GM19099 (cell line): ENCODE data around the gene RBP3.

Experiments used
- POLR2A ChIP-seq: IDR thresholded peaks from 3 replicates; pipeline ENCODE4 v1.6.1; 2011; ENCODE audit warnings: low read depth; ENCODE audit not compliant: insufficient read length; ENCODE audit errors: extremely low read depth

Gene RBP3

DNA sequence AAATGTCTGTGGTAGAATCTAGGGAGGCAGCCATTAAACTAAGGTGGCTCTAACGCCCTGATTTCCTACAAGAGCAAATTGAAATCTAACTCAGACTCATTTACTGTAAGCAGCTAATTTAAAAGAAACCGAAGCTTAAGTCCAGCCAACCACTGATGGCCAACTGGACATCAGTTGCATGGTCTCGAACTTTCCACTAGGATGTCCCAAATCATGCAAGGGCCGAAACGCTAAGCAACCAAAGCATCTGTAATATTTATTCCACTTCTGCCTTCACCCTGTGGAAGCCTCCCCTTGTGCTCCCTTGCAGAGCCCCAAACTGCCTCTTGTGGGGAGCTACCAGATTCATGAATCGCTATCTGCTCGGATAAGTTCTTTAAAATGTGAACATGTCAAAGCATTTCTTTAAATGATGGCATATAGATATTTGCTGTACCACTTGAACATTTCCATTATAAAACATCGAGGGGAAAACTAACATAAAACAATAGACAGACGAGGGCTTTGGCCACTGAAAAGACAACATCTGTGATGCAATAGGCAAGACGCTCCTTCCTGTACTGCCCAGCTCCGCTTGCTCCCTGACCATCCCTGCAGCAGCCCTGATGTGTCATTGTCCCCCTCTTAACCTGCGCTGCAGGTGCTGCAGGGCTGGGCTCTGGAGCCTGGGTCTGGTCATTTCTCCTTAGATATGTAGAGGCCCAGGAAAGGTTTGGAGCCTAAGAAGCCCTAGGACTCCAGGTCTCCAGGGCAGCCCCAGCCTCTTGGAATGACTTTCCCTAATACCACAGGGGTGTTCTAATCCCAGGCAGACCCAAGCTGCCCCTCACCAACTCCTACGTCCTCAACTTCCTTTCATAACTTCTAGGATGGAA is 2.9 kb upstream of the RBP3 start:
- TF ChIP-seq POLR2A = no peak

DNA sequence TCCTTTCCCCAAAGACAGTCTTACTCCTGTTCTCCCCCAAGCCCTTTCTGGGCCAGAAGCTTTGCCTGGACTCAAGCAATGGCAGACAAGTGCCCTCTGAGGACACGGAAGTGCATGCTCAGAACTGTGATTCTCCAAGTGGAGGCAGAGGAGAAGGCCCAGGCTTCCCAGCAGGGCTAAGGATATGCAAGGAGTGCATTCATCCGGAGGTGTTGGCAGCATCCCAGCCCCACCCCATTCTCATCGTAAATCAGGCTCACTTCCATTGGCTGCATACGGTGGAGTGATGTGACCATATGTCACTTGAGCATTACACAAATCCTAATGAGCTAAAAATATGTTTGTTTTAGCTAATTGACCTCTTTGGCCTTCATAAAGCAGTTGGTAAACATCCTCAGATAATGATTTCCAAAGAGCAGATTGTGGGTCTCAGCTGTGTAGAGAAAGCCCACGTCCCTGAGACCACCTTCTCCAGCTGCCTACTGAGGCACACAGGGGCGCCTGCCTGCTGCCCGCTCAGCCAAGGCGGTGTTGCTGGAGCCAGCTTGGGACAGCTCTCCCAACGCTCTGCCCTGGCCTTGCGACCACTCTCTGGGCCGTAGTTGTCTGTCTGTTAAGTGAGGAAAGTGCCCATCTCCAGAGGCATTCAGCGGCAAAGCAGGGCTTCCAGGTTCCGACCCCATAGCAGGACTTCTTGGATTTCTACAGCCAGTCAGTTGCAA is 1.4 kb upstream of the RBP3 start:
- no peak for TF ChIP-seq POLR2A

DNA sequence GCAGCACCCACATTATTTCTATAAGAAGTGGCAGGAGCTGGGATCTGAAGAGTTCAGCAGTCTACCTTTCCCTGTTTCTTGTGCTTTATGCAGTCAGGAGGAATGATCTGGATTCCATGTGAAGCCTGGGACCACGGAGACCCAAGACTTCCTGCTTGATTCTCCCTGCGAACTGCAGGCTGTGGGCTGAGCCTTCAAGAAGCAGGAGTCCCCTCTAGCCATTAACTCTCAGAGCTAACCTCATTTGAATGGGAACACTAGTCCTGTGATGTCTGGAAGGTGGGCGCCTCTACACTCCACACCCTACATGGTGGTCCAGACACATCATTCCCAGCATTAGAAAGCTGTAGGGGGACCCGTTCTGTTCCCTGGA is 874 bp upstream of the RBP3 start:
- no peak for TF ChIP-seq POLR2A

DNA sequence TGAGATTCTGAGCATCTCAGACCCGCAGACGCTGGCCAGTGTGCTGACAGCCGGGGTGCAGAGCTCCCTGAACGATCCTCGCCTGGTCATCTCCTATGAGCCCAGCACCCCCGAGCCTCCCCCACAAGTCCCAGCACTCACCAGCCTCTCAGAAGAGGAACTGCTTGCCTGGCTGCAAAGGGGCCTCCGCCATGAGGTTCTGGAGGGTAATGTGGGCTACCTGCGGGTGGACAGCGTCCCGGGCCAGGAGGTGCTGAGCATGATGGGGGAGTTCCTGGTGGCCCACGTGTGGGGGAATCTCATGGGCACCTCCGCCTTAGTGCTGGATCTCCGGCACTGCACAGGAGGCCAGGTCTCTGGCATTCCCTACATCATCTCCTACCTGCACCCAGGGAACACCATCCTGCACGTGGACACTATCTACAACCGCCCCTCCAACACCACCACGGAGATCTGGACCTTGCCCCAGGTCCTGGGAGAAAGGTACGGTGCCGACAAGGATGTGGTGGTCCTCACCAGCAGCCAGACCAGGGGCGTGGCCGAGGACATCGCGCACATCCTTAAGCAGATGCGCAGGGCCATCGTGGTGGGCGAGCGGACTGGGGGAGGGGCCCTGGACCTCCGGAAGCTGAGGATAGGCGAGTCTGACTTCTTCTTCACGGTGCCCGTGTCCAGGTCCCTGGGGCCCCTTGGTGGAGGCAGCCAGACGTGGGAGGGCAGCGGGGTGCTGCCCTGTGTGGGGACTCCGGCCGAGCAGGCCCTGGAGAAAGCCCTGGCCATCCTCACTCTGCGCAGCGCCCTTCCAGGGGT is 703 bp downstream of the RBP3 start:
- no peak for TF ChIP-seq POLR2A

DNA sequence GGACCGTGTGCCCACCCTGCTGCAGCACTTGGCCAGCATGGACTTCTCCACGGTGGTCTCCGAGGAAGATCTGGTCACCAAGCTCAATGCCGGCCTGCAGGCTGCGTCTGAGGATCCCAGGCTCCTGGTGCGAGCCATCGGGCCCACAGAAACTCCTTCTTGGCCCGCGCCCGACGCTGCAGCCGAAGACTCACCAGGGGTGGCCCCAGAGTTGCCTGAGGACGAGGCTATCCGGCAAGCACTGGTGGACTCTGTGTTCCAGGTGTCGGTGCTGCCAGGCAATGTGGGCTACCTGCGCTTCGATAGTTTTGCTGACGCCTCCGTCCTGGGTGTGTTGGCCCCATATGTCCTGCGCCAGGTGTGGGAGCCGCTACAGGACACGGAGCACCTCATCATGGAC is 1.4 kb downstream of the RBP3 start:
- no peak for TF ChIP-seq POLR2A

DNA sequence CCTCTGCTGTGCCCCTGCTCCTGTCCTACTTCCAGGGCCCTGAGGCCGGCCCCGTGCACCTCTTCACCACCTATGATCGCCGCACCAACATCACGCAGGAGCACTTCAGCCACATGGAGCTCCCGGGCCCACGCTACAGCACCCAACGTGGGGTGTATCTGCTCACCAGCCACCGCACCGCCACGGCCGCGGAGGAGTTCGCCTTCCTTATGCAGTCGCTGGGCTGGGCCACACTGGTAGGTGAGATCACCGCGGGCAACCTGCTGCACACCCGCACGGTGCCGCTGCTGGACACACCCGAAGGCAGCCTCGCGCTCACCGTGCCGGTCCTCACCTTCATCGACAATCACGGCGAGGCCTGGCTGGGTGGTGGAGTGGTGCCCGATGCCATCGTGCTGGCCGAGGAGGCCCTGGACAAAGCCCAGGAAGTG is 1.8 kb downstream of the RBP3 start:
- TF ChIP-seq POLR2A = no peak

DNA sequence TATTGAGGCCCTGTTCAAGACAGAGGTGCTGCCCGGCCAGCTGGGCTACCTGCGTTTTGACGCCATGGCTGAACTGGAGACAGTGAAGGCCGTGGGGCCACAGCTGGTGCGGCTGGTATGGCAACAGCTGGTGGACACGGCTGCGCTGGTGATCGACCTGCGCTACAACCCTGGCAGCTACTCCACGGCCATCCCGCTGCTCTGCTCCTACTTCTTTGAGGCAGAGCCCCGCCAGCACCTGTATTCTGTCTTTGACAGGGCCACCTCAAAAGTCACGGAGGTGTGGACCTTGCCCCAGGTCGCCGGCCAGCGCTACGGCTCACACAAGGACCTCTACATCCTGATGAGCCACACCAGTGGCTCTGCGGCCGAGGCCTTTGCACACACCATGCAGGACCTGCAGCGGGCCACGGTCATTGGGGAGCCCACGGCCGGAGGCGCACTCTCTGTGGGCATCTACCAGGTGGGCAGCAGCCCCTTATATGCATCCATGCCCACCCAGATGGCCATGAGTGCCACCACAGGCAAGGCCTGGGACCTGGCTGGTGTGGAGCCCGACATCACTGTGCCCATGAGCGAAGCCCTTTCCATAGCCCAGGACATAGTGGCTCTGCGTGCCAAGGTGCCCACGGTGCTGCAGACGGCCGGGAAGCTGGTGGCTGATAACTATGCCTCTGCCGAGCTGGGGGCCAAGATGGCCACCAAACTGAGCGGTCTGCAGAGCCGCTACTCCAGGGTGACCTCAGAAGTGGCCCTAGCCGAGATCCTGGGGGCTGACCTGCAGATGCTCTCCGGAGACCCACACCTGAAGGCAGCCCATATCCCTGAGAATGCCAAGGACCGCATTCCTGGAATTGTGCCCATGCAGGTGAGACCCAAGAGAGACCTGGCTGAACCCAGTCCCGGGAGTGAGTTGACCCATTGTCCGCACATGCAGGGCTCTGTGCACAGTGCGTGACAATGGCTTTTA is 2.8 kb downstream of the RBP3 start:
- no peak for TF ChIP-seq POLR2A

DNA sequence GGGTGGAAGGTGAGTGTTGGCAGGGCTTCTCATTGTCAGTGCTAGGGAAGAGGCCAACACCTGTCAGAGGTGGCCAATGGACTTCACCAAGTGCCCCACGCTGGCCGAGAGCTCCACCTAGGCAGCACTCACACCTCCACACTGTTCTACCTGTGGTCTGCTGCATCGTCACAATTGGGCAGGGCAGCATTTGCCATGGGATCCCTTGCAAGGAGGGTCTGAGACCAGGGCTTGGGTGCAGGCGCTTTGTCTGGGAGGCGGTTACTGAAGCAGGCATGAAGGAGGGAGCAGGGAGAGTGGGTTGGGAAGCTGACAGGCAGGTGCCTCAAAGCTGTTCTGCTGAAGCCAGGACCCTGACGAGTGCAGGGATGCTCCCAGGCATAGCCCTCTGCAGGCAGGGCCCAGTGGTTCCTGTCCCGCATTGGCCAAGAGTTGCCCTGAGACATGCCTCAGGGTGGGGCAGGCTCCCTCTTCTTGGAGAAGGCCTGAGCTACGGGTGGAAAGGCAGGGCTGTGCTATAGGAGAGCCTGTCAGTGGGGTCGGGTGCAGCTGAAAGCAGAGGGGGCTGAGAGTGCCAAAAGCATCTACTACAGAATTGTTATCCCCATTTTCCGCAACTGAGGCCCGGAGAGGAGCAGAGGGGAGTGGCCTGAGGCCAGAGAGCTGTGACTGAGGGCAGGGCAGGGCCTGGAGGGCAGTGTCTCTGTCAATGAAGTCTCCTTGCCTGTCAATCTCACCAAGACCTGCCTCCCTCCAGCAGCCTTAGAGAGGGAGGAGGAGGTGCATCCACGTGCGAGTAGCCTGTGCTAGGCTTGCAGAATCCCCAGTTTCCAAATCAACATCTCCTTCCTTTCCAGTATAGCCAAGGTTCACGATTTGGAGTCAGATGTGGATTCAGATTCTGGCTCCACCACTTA is 4.0 kb downstream of the RBP3 start:
- no peak for TF ChIP-seq POLR2A

DNA sequence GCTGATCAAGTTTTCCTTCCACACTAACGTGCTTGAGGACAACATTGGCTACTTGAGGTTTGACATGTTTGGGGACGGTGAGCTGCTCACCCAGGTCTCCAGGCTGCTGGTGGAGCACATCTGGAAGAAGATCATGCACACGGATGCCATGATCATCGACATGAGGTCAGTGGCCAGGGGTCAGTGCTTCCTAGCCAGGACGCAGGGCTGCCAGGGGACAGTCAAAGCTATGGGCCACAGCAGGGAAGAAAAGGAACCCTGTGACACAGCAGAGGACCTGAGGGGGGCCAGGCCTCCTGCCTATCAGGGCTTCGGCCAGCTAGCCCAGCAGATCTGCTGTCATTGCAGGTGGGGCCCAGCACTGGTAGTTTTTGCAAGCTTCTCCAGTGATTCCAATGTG is 5.2 kb downstream of the RBP3 start:
- TF ChIP-seq POLR2A = no peak

DNA sequence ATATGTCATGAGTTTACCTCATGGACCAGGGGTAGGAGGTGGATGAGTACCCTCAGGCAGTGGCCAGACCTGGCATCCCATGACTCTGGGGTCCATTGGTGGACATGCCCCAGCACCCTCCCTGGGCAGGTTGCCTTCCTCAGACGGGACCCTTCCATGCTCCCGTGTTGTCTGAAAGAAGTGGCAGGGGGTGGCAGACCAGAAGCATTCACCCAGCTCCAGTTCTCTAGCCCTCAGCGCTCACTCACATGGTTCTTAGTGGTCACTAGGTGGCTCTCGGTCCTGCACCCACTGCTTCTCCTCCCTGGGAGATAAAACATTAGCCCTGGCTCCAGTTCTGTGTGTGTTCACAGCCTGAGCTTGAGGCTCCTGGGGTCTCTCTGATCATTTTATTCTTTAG is 6.0 kb downstream of the RBP3 start:
- TF ChIP-seq POLR2A = no peak

DNA sequence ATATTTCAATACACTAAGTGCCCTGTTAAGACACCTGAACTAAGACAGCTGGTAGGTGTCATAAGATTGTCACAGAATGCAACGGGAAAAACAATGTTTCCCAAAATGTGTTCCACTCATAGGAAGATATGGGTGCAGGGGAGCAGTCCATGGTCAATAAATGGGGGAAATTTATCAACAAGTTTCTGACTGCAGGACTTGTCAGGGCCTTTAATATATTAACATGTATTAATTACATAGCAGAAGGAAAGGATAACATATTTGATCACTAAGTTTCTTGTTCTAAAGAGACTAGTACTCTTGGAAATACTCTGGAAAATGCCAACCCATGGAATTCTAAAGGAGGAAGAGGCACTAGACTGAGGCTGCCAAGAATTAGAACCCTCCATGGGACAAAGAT is 6.7 kb downstream of the RBP3 start:
- TF ChIP-seq POLR2A = no peak

DNA sequence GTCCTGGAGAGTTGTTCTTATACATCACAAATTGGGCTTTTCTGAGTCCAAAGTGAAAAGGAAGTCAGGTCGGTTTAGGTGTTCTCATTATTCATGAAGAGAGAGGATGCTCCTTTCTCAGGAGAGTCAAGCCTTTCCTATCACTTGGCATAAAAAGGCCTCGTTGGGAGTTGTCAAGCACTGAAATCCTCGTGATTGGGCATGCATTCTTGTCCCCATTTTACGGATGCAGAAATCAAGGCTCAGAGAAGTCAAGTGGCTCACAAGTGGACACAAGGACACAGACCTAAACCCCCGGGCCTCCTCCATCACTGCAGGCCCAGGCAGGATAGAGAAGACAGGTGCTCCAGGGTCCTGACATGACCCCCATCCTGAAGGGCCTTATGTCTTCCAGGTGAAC is 8.5 kb downstream of the RBP3 start:
- no peak for TF ChIP-seq POLR2A

DNA sequence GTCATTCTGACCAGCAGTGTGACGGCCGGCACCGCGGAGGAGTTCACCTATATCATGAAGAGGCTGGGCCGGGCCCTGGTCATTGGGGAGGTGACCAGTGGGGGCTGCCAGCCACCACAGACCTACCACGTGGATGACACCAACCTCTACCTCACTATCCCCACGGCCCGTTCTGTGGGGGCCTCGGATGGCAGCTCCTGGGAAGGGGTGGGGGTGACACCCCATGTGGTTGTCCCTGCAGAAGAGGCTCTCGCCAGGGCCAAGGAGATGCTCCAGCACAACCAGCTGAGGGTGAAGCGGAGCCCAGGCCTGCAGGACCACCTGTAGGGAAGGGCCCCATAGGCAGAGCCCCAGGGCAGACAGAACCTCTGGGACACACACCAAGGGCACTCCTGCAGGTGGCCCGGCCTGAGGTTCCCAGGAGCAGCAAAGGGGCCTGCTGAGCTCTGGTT is 9.0 kb downstream of the RBP3 start:
- no peak for TF ChIP-seq POLR2A
